Activated CD8-positive, alpha-beta memory T cell treated with anti-CD3 and anti-CD28 coated beads for 48 hours (primary cell): Measurements from ENCODE around the gene KCNF1.
"Not testable (repeated sequence)": the region's sequence is repeated elsewhere in the genome, so short reads cannot be mapped to it uniquely, and the experiment has no call there.

Experiments used
- DNase-seq, 3 experiments: peaks; one replicate each; pipeline ENCODE4 v3.0.0-alpha.2; 2020; ENCODE audit warnings: low read depth in 2 of 3, low spot score in 2 of 3

The KCNF1 gene

DNA sequence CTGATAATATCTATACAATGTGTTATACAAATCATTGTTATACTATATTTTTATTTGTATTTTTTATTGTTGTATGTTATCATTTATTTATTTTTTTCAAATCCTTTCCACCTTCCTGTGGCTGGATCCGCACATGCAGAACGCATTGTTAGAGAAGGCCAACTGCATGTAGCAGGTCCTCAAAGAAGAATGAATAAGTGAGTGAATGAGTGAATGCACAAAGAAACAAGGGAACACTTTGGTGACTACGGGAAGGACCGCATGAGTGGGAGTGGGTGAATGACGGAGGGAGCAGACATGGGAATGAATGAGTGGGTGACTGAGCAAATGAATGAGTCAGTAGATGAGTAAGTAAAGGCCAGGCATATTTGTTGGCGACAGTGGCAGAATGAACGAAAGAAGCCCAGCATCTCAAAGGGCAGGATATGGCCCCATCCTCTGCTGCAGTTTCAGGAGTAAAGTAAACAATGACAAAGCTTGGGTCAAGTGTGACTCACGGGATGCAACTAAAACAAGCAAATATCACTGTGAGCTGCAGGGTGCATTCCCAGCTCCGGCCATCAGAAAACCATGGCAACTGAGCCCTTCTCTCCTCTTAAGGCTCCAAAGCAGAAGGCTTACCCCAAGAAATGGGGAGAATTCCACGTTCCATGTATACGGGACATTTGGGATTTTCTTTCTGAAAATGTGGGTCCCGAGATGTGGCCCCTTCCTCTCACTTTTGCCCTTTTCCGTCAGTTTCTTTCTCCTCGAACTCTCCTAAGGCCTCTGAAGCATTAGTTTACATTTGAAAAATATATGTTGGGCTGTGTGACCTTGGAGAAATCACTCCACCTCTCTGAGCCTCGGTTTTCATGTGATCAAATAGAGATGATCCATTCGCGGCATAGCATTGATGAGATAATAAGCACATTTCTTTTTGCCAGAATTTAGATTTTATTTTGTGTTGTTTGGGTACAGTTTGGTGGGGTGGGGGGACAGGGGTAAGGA is 24.5 kb downstream of the KCNF1 start:
- no peak for DNase-seq

- no peak for DNase-seq
Measured at GRCh38 chr2:10939058-10939457, 27.3 kb downstream of the KCNF1 start.

DNA sequence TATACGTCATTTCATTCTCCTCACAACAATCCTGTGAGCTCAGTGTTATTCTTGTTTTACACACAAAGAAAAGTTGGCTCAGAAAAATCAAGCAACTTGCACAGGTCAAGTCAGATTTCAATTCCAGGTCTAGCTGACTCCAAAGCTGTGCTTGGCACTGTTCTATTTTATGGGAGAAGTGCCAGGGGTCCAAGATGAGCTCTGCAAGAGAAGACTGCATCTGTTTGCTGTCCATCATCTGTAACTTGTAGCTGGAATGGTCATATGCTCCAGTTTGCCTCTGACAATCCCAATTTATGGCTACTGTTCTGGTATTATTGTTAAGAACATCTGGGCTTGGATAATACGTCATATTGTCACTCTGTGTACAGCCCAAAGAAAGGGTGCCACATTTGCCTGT is 28.9 kb downstream of the KCNF1 start:
- no peak for DNase-seq

GRCh38 chr2:10941383-10941782 is 29.6 kb downstream of the KCNF1 start:
- DNase-seq, result no peak

DNA sequence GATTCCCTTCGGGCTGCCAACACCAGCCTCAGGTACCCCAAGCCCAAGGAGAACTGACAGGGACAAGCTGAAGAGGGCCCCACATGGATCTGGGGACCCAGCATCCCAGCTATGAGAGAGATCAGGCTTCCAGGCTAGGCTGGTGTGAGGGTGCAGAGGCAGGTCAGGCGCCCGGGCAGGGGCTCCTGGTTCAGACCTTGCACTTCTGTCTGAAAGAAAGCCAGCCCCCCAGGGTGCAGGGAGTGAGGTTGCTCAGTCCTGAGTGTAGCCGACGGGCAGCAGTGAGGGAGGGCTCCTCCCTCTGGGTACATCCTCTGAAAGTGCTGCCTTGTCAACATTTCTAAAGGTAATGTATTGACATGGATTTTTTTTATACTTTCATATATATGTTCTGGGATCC is 33.1 kb downstream of the KCNF1 start:
- no peak for DNase-seq

DNA sequence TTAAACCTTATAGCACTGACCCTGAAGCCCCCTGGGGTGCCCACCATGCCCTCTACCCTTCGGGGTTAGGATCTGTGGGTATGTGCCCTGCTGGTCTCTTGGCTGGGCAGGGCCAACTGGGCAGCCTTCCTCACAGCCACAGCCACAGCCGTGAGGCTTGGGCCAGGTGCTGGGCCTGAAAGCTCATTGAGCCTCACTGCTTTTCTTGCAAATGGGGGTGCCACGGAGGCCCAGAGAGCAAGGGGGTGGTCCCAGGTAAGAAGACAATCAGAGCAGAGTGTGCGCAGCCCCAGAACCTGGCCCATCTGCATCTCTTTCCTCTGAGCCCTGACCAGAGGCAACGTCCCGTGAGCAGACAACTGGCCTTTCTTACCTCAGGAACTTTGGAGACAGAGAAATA is 34.7 kb downstream of the KCNF1 start:
- no peak for DNase-seq

GRCh38 chr2:10947005-10947440 is 35.3 kb downstream of the KCNF1 start:
- no peak for DNase-seq

DNA sequence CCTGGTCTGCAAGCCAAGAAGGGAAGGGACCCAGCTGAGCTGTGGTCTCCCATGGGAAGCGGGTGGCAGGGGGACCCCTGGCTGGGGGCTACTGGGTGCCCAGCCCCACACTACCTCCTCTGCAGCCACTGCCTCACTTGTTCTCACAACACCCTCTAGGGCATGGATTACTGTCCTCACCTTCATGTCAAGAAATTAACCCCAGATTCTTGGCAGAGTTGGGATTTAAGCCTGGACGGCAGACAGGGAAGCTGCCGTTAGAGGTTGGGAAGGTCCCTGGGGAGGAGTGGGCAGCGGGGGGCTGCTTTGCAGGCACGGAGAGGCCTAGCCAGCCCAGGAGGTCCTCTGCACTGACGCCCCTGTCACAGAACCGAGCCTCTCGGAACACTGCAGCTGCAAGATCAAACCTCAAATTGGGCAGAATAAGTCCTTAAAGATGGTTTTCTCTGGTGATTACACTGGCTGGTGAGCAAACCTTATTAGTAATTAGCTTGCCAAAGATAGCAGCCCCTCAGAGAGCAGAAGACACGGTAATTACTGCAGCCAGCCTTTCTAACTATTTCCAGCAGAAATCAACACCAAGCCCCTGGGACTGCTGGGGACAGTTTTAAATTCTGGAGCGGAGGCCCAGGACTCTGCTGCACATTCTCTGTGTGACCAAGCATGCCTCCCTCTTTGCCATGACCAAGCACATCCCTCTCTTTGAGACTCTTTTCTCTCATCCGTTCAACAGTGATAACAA is 35.9 kb downstream of the KCNF1 start:
- no peak for DNase-seq

DNA sequence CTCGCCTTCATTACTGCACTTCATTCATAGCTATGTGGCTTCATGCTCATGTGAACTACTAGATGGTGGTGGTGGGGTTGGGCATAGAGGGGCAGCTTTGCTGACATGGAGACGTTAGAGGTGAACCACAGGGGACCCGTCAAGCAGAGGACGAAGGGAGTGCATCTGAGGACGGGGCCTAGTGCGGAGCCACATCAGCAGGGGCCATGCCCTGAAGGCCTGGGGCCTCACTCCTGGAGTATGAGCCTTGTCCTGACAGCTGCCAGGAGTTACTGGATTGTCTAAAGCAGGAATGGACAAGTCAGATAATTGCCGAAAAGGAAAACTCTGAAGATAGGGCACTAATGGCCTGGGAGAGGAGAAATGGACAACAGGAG is 36.4 kb downstream of the KCNF1 start:
- no peak for DNase-seq

GRCh38 chr2:10948606-10949230 is 37.0 kb downstream of the KCNF1 start:
- no peak for DNase-seq

DNA sequence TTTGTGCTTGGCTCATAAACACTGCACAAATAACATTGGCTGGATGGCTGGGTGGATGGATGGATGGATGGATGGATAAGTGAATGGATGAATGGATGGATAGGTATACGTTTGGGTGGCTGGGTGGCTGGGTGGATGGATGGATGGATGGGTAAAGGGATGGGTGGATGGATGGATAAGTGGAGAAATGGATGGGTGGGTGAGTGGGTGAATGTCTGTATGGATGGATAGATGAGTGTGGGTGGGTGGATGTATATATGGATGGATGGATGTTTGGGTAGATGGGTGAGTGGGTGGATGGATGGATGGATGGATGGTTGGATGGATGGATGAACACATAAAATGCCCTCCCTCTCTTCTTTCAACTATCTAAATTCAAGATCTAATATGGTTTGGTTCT is 38.1 kb downstream of the KCNF1 start:
- DNase-seq, result no peak

- DNase-seq, result no peak
Measured at GRCh38 chr2:10951558-10952414, 40.1 kb downstream of the KCNF1 start.

DNA sequence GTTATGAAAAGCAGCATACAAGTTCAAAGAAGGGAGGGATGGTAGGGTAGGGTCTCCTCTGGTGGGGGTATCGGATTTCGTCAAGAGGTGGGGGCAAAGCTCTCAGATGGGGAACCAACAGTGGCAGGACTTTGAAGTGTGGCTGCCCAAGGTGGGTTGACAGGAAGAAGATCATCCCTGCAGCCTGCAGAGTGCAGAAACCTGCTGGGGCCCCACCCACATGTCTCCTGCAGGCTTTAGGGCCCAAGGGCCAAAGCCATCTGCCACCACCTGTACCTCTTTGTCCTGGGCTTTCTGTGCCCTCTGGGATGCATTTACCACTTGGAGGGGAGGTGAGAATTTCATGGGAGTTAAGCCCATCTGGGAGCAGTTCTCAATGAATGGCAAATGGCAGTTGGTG is 42.7 kb downstream of the KCNF1 start:
- no peak for DNase-seq

DNA sequence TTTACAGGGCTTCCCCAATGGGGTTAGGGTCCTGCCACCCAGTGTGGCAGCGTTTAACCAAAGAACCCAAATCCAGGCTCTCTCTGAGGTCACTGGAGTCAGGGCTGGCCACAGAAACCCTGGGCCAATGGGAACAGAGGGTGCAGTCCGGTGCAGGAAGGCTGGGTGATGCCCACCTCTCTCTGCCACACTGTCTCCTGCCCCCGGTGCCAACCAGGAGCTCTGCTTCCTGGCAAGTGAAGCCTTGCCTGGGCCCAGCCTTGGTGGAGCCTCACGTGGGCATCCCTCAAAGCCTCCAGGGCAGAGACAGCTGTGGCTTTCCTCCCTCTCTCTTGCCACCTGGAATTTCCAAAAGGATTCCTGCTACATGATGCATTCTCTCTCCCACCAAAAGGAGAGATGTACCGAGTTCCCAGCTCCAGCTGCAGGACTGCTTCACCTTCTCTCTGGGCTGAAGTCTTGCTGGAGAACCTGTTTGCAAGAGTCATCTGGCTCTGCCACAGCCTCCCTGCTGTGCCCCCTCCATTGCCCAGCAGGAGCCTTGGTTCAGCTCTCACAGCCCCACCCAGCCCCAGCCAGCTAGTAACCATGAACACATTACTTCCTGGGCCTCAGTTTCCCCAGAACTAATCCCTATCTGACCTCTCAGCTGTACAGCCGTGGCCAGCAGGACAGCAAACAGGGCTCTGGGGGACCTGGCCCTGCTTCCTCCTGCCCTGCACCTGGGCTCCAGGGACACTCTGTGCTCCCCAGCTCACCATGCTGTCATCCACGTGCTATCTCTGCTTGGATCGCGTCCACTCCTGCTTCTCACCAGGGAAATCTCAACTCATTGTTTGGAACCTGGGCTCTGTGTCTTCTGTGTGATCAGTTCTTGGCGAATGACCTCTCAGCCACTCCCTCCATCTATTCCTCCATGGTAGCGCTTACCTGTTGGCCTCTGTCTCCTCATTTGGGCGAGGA is 43.4 kb downstream of the KCNF1 start:
- DNase-seq, result no peak

DNA sequence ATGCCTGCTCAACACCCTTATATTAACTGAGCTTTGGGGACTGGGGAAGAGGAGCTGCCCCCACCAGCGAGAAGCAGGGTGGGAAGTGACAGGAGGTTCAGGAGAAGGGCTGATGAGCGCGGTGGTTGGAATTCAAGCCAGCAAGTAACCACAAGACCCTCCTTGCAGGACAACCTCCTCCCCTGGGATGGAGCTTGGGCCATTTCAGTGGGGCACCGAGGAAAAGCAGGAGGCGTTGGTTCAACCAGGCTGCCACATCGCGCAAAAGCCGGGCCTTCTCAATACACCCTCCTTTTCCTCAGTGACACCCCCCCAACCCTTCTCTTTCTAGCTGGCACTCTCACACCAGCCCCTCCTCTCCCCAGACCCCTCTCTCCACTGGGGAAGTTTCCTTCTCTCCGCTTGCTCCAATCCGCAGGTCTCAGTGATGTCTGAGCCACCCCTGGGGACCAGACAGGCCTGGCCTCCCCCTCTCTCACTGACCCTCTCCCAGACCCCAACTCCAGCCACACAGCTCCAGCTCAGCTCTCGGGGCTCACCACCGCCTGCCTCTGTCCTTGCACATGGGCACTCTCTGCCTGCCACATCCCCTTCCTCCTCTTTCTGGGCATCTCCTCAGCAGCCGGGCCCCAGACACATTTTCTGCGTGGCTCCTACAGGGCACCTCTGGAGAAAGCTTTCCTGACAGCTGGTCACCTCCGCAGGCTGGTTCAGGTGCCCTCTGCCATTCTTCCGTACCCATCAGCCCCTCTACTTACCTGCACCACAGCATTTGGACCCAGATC is 44.5 kb downstream of the KCNF1 start:
- no peak for DNase-seq

GRCh38 chr2:10957391-10957790 is 45.7 kb downstream of the KCNF1 start:
- no peak for DNase-seq

DNA sequence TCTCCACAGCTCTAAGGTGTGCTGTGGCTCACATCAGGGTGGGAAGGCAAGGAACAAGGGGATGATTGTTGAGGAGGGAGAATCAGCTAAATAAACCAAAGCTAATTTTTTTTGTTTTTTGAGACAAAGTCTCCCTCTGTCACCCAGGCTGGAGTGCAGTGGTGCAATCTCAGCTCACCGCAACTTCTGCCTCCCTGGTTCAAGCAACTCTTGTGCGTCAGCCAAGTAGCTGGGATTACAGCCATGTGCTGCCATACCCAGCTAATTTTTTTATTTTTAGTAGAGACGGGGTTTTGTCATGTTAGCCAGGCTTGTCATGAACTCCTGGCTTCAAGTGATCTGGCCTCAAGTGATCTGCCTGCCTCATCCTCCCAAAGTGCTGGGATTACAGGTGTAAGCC is 46.7 kb downstream of the KCNF1 start:
- DNase-seq, result not testable (repeated sequence)

- no peak for DNase-seq
Measured at GRCh38 chr2:10960606-10961489, 49.1 kb downstream of the KCNF1 start.
